K562 (cell line): ENCODE data around the gene CHN2.

Source experiments
- ATF6 ChIP-seq: sonication (generic); formaldehyde crosslinking; IDR thresholded peaks from 2 replicates; pipeline ENCODE4 v1.4.0; 2020; ENCODE audit warnings: mild to moderate bottlenecking, missing genetic modification reagents
- CHD2 ChIP-seq: IDR thresholded peaks from 2 replicates; pipeline ENCODE4 v1.6.1; 2011; ENCODE audit warnings: low read depth, low read length
- EHMT2 ChIP-seq: fragments of 450-650 bp; IDR thresholded peaks from 2 replicates; pipeline ENCODE4 v1.6.1; 2018; ENCODE audit warnings: antibody characterized with exemption
- ELK1 ChIP-seq: sonication (generic); formaldehyde crosslinking; IDR thresholded peaks from 2 replicates; pipeline ENCODE4 v1.8.1; 2022; ENCODE audit warnings: missing genetic modification reagents
- EZH2 ChIP-seq: IDR thresholded peaks from 2 replicates; pipeline ENCODE4 v1.6.1; 2012; ENCODE audit warnings: low read depth, mild to moderate bottlenecking, inconsistent platforms, low read length, borderline replicate concordance
- HNRNPL ChIP-seq: fragments of 200-400 bp; formaldehyde crosslinking; IDR thresholded peaks from 2 replicates; pipeline ENCODE4 v1.6.1; 2017; ENCODE audit warnings: low read depth, mild to moderate bottlenecking, low read length
- IRF2 ChIP-seq: sonication (generic); formaldehyde crosslinking; IDR thresholded peaks from 2 replicates; pipeline ENCODE4 v1.8.1; 2022; ENCODE audit warnings: mild to moderate bottlenecking, missing genetic modification reagents
- NFRKB ChIP-seq: fragments of 450-650 bp; IDR thresholded peaks from 2 replicates; pipeline ENCODE4 v1.6.1; 2016; ENCODE audit warnings: low read depth
- ZHX1 ChIP-seq: fragments of 150-350 bp; conservative IDR thresholded peaks from 2 replicates; pipeline ENCODE4 v1.6.1; 2014; ENCODE audit warnings: low read length
- TF ChIP-seq, protein P1 (sequence below), 3 experiments: IDR thresholded peaks in 2 of 3; conservative IDR thresholded peaks in 1 of 3; 2 replicates each; pipeline ENCODE4 v1.5.1; 2011 to 2012; ENCODE audit warnings: low read length in 3 of 3, mild to moderate bottlenecking in 3 of 3, control low read depth in 2 of 3, improper control_type of control experiment in 1 of 3, inconsistent platforms in 1 of 3, low read depth in 1 of 3, mixed read lengths in 1 of 3, moderate library complexity in 1 of 3; ENCODE audit not compliant: insufficient read depth in 2 of 3

DNA sequence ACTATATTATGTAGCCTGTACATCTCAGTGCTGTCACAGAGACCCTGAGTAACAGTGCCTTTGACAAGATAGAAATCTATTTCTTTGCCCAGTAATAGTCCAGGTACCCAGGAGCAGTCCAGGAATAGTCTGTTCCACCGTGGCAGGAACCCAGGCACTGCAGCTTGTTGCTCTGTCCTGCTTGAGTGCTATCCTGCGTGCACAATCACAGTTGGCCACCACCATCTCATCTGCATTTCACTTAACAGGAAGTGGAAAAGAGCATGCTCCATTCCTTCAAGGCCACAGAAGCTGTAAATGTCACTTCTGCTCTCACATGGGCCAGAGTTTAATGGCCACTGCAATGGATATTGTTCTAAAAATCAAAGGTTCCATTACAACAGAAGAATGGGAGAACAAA is 307.6 kb downstream of the CHN2 start:
- TF ChIP-seq EZH2 (no peak), EHMT2 (no peak), CHD2 (no peak), ZHX1 (no peak), IRF2 (CRISPR knock-in tag) (no peak), HNRNPL (no peak), ELK1 (CRISPR knock-in tag) (no peak), ATF6 (no peak), NFRKB (no peak)
- TF ChIP-seq, protein P1, sequence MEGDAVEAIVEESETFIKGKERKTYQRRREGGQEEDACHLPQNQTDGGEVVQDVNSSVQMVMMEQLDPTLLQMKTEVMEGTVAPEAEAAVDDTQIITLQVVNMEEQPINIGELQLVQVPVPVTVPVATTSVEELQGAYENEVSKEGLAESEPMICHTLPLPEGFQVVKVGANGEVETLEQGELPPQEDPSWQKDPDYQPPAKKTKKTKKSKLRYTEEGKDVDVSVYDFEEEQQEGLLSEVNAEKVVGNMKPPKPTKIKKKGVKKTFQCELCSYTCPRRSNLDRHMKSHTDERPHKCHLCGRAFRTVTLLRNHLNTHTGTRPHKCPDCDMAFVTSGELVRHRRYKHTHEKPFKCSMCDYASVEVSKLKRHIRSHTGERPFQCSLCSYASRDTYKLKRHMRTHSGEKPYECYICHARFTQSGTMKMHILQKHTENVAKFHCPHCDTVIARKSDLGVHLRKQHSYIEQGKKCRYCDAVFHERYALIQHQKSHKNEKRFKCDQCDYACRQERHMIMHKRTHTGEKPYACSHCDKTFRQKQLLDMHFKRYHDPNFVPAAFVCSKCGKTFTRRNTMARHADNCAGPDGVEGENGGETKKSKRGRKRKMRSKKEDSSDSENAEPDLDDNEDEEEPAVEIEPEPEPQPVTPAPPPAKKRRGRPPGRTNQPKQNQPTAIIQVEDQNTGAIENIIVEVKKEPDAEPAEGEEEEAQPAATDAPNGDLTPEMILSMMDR (IDR thresholded peaks at IDR 0.05 in 2 of 3, conservative IDR thresholded peaks at IDR 0.05 in 1 of 3; ENCODE audit: insufficient read depth in 2 of 3, low read depth in 1 of 3, low read length in 3 of 3): no peak
